ENCODE results near the gene WNT3A. TPM values are rescaled to one million over a fixed set of nuclear protein-coding genes. Genes with fewer than 3 reads are reported as not detected.

WNT3A gene
- total RNA-seq, 2 donors from 2014 or later = not detected

DNA sequence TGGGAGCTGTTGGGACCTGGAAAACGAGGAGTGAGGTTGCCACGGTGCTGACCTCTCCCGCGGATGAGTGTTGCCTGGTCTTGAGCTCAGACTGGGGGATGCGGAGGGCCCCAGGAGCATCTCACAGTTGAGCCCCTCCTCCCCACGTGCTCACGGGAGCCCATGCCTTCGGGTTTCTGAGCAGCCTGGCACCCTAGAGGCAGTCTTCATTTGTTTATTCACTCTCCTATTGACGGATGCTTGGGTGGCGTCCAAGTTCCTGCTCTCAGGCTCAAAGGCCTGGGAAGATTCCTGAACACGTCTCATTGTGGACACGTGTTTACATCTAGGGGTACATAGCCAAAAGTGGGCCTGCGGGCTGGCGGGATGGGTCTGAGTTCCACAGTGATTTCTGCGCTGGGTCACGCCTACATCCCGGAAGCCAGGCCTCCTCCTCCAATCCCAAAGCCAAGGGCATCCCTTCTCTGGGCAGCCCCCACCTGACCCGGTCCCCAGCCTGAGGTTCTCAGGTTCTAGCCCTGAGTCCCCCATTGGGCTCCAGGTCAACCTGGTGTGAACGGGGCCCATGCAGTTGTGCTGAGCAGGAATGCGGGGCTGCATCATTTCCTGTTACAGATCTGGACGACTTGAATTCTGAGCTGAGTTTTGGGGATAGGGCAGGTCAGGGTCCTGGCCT is 14.7 kb downstream of the WNT3A start:
- no peak for TF ChIP-seq CTCF (IDR thresholded peaks at IDR 0.05)
- Histone ChIP-seq H3K36me3 (no peaks in the 10 kb centered on the region), H3K4me1 (ENCODE audit: control insufficient read depth in 1 of 2, low read depth in 2 of 2) (no peaks in the 10 kb centered on the region), H3K9me3 (no peaks in the 10 kb centered on the region), H3K27ac (no peak overlapping the region), H3K27me3 (replicated peaks; ENCODE audit: insufficient read depth) (no peaks in the 10 kb centered on the region), H3K4me3 (no peak overlapping the region)
- ATAC-seq (ENCODE audit: insufficient number of reproducible peaks, low FRiP score, low read depth) = no peak
- DNase-seq (ENCODE audit: low spot score) = no peak

- no peak for TF ChIP-seq CTCF (IDR thresholded peaks at IDR 0.05)
- no peak for ATAC-seq (ENCODE audit: insufficient number of reproducible peaks, low FRiP score, low read depth)
- DNase-seq (ENCODE audit: low spot score) = no peak
- H3K27me3 ChIP-seq (replicated peaks; ENCODE audit: insufficient read depth) = no peaks in the 10 kb centered on the region
- H3K27ac ChIP-seq = no peak overlapping the region
- no peaks in the 10 kb centered on the region for H3K9me3 ChIP-seq
- no peak overlapping the region for H3K4me3 ChIP-seq
- H3K36me3 ChIP-seq = no peaks in the 10 kb centered on the region
- H3K4me1 ChIP-seq (ENCODE audit: control insufficient read depth in 1 of 2, low read depth in 2 of 2) = no peaks in the 10 kb centered on the region
These were observed 15.9 kb downstream of the WNT3A start for GRCh38 chr1:228022571-228023293.

DNA sequence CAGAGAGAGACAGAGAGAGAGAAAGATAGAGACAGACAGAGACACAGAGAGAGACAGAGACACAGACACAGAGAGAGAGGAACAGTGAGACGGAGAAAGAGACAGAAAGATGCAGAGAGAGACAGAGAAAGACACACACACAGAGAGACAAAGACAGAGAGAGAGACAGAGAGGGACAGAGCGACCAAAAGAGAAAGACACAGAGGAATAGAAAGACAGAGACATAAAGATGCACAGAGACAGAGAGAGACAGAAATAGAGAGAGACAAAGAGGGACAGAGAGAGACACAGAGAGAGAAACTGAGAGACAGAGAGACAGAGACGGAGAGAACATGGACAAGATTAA is 16.5 kb downstream of the WNT3A start:
- DNase-seq (ENCODE audit: low spot score) = no peak
- no peak overlapping the region for H3K4me3 ChIP-seq
- no peaks in the 10 kb centered on the region for H3K9me3 ChIP-seq
- H3K27me3 ChIP-seq (replicated peaks; ENCODE audit: insufficient read depth) = no peaks in the 10 kb centered on the region
- no peak for ATAC-seq (ENCODE audit: insufficient number of reproducible peaks, low FRiP score, low read depth)
- H3K36me3 ChIP-seq = no peaks in the 10 kb centered on the region
- no peak for TF ChIP-seq CTCF (IDR thresholded peaks at IDR 0.05)
- H3K27ac ChIP-seq = no peak overlapping the region
- no peaks in the 10 kb centered on the region for H3K4me1 ChIP-seq (ENCODE audit: control insufficient read depth in 1 of 2, low read depth in 2 of 2)

DNA sequence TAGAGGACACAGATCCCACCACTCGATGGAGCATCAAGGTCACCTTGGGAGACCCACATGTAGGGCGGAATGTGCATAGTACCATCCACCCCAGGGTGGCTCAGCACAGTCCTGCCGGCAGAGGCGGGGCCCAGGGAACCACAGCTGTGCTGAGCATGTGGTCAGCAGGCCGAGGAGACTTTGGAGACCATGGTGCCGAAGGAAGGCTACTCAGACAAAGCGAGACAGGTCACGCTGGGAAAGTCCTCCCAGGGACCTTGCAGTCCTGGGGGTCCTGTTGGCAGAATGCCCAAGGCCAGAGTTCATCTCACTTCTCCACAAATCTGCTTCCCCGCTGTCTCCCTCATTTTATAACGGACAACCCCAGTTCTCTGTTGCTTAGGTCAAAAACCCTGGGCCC is 22.5 kb downstream of the WNT3A start:
- no peaks in the 10 kb centered on the region for H3K9me3 ChIP-seq
- H3K4me1 ChIP-seq (ENCODE audit: control insufficient read depth in 1 of 2, low read depth in 2 of 2) = no peaks in the 10 kb centered on the region
- ATAC-seq (ENCODE audit: insufficient number of reproducible peaks, low FRiP score, low read depth) (no peak), DNase-seq (ENCODE audit: low spot score) (no peak)
- H3K27ac ChIP-seq = no peak overlapping the region
- H3K4me3 ChIP-seq = no peak overlapping the region
- TF ChIP-seq CTCF (IDR thresholded peaks at IDR 0.05) = no peak
- no peaks in the 10 kb centered on the region for H3K36me3 ChIP-seq
- no peaks in the 10 kb centered on the region for H3K27me3 ChIP-seq (replicated peaks; ENCODE audit: insufficient read depth)

DNA sequence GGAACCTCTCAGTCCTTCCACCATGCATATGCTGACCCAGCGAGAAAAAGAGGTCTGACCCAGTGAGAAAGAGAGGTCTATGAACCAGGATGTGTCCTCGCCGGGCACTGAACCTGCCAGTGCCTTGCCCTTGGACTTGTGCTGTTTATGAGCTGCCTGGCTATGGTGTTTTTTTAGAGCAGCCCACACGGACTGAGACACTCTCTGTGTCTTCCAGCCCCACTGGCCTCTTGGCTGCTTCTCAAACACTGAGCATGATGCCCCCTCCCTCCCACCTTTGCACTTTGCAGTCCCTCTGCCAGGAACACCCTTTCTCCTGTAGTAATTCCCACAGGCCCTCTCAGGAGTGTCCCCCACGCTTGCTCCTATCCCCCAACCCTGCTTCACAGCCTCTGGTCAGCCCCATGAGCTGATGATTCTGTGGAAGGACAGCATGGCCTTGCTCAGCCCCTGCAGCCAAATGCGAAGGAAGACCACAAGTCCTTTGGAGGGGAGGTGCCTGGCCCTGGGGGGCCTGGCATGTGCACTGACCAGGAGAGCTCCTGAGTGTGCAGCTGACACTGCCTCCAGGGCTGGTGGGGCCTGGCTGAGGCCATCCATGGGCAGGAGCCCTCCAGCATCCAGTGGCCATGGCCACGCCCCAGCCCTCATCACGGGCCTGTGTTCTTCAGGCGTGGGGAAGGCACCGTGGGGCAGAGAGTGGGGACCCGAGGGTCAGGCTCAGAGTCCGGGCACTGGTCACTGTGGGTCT is 23.8 kb downstream of the WNT3A start:
- Histone ChIP-seq H3K27me3 (replicated peaks; ENCODE audit: insufficient read depth) (no peaks in the 10 kb centered on the region), H3K27ac (no peak overlapping the region), H3K9me3 (no peaks in the 10 kb centered on the region), H3K36me3 (no peaks in the 10 kb centered on the region), H3K4me3 (no peak overlapping the region), H3K4me1 (ENCODE audit: control insufficient read depth in 1 of 2, low read depth in 2 of 2) (no peaks in the 10 kb centered on the region)
- no peak for TF ChIP-seq CTCF (IDR thresholded peaks at IDR 0.05)
- no peak for ATAC-seq (ENCODE audit: insufficient number of reproducible peaks, low FRiP score, low read depth)
- no peak for DNase-seq (ENCODE audit: low spot score)
